Karpas-422 (cell line): Measurements from ENCODE around the gene DSCAML1. TPM values are rescaled to one million over a fixed set of nuclear protein-coding genes. Genes with fewer than 3 reads are reported as not detected.

Experiments
- DNase-seq: peaks from one replicate; pipeline ENCODE4 v3.0.0-alpha.2; 2015
- H2AFZ ChIP-seq: fragments of 200-600 bp; sonication (generic); 2 replicates; pipeline ENCODE4 v1.6.1; 2014; ENCODE audit warnings: antibody characterized with exemption, low read length, mixed read lengths
- H3K27ac ChIP-seq: fragments of 200-600 bp; sonication (generic); 2 replicates; pipeline ENCODE4 v1.5.1; 2014; ENCODE audit warnings: mild to moderate bottlenecking, low read length, moderate library complexity
- H3K27me3 ChIP-seq: fragments of 200-600 bp; sonication (generic); 2 replicates; pipeline ENCODE4 v1.6.1; 2014; ENCODE audit warnings: low read length, mixed read lengths
- H3K36me3 ChIP-seq: fragments of 200-600 bp; sonication (generic); 2 replicates; pipeline ENCODE4 v1.6.1; 2014; ENCODE audit warnings: low read length, mixed read lengths; ENCODE audit not compliant: insufficient read depth
- H3K4me1 ChIP-seq: fragments of 200-600 bp; sonication (generic); 2 replicates; pipeline ENCODE4 v1.6.1; 2014; ENCODE audit warnings: mild to moderate bottlenecking, low read length, mixed read lengths
- H3K4me2 ChIP-seq: fragments of 200-600 bp; sonication (generic); 2 replicates; pipeline ENCODE4 v1.6.1; 2014; ENCODE audit warnings: low read length, low read depth, mild to moderate bottlenecking; ENCODE audit not compliant: poor library complexity, severe bottlenecking
- H3K4me3 ChIP-seq: fragments of 200-600 bp; sonication (generic); 2 replicates; pipeline ENCODE4 v1.5.1; 2014; ENCODE audit warnings: mild to moderate bottlenecking, antibody characterized with exemption, low read length, mixed read lengths
- H3K79me2 ChIP-seq: fragments of 200-600 bp; sonication (generic); 2 replicates; pipeline ENCODE4 v1.6.1; 2014; ENCODE audit warnings: mild to moderate bottlenecking, low read length, mixed read lengths
- H3K9ac ChIP-seq: fragments of 200-600 bp; sonication (generic); 2 replicates; pipeline ENCODE4 v1.6.0; 2014; ENCODE audit warnings: low read length
- H3K9me2 ChIP-seq: fragments of 200-600 bp; sonication (generic), shearing (Covaris generic); replicated peaks from 2 replicates; pipeline ENCODE4 v1.6.0; 2014; ENCODE audit warnings: mild to moderate bottlenecking, low read length, moderate library complexity; ENCODE audit not compliant: insufficient read depth
- H3K9me3 ChIP-seq: fragments of 300-700, 200-600 bp; sonication (generic); 2 replicates; pipeline ENCODE4 v1.6.1; 2014; ENCODE audit warnings: low read length, mixed read lengths
- H4K20me1 ChIP-seq: fragments of 200-600 bp; sonication (generic); 2 replicates; pipeline ENCODE4 v1.6.1; 2014; ENCODE audit warnings: mild to moderate bottlenecking, antibody characterized with exemption, low read length, low read depth; ENCODE audit not compliant: insufficient read depth
- total RNA-seq: library from RNA; depleted of rRNA; stranded (reverse); fragments of >200 nt; shearing (Covaris generic); gene quantifications from 2 replicates; pipeline ENCODE4 v1.2.3, GENCODE V29; 2014; ENCODE audit warnings: low replicate concordance

Gene DSCAML1
- total RNA-seq, 1 experiment from 2014 or later, result not detected

GRCh38 chr11:117834068-117834810, 37.2 kb upstream of the DSCAML1 start:
- DNase-seq, result no peak
- H3K4me2 ChIP-seq, result peak overlapping the region; percentile 40
- no peaks in the 10 kb centered on the region for H3K79me2 ChIP-seq
- H3K9ac ChIP-seq, result no peak overlapping the region
- no peaks in the 10 kb centered on the region for H3K9me3 ChIP-seq
- H4K20me1 ChIP-seq, result no peaks in the 10 kb centered on the region
- no peaks in the 10 kb centered on the region for H3K27me3 ChIP-seq
- H3K4me1 ChIP-seq, result peaks cover 23% of the 10 kb centered on the region
- no peak overlapping the region for H3K27ac ChIP-seq
- H3K9me2 ChIP-seq, result no peaks in the 10 kb centered on the region
- H3K4me3 ChIP-seq, result no peak overlapping the region
- H3K36me3 ChIP-seq, result no peaks in the 10 kb centered on the region
- H2AFZ ChIP-seq, result no peak overlapping the region

DNA sequence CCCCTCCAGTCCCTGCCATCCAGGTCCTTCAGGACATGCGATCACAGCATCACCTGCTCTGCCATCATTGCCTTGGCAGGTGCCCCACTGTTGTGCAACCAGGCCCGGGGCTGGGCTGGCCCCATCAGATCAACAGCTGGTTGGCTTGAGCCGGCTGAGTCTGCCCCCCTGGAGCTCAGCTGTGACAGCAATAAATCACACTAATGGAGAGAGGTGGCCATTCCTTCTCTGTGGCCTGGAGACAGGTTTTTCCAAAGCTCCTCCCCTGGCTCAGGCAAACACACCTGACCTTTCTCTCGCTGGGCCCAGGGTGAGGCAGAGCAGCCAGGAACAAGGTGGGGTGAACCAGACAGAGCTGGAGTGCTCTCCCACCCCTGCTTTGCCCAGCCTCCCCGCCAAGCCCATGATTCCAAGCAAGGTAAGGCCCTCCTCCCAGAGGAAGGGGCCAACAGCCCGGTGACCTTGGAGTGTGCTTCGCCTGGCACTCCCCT, 36.4 kb upstream of the DSCAML1 start:
- Histone ChIP-seq H4K20me1 (no peaks in the 10 kb centered on the region), H3K4me2 (no peak overlapping the region), H3K9ac (no peak overlapping the region), H3K27ac (no peak overlapping the region), H3K9me2 (no peaks in the 10 kb centered on the region), H3K79me2 (no peaks in the 10 kb centered on the region), H3K27me3 (no peaks in the 10 kb centered on the region), H3K4me3 (no peak overlapping the region), H2AFZ (no peak overlapping the region), H3K4me1 (peaks cover 30% of the 10 kb centered on the region), H3K36me3 (no peaks in the 10 kb centered on the region), H3K9me3 (no peaks in the 10 kb centered on the region)
- DNase-seq, result no peak

GRCh38 chr11:117832511-117832910, 35.5 kb upstream of the DSCAML1 start:
- DNase-seq, result no peak
- H3K36me3 ChIP-seq, result no peaks in the 10 kb centered on the region
- no peaks in the 10 kb centered on the region for H3K27me3 ChIP-seq
- no peak overlapping the region for H2AFZ ChIP-seq
- peaks cover 34% of the 10 kb centered on the region for H3K4me1 ChIP-seq
- H3K9ac ChIP-seq, result no peak overlapping the region
- H3K27ac ChIP-seq, result no peak overlapping the region
- H3K79me2 ChIP-seq, result no peaks in the 10 kb centered on the region
- no peaks in the 10 kb centered on the region for H3K9me2 ChIP-seq
- no peaks in the 10 kb centered on the region for H4K20me1 ChIP-seq
- no peak overlapping the region for H3K4me3 ChIP-seq
- H3K9me3 ChIP-seq, result no peaks in the 10 kb centered on the region
- H3K4me2 ChIP-seq, result no peak overlapping the region

GRCh38 chr11:117831661-117832415, 34.8 kb upstream of the DSCAML1 start:
- H3K4me3 ChIP-seq, result no peak overlapping the region
- no peaks in the 10 kb centered on the region for H3K79me2 ChIP-seq
- H2AFZ ChIP-seq, result no peak overlapping the region
- no peaks in the 10 kb centered on the region for H3K9me3 ChIP-seq
- H3K36me3 ChIP-seq, result no peaks in the 10 kb centered on the region
- H3K9ac ChIP-seq, result no peak overlapping the region
- no peak for DNase-seq
- H3K27ac ChIP-seq, result no peak overlapping the region
- H3K4me1 ChIP-seq, result peaks cover 34% of the 10 kb centered on the region
- H3K4me2 ChIP-seq, result no peak overlapping the region
- H4K20me1 ChIP-seq, result no peaks in the 10 kb centered on the region
- no peaks in the 10 kb centered on the region for H3K9me2 ChIP-seq
- H3K27me3 ChIP-seq, result no peaks in the 10 kb centered on the region

GRCh38 chr11:117830674-117831351, 33.8 kb upstream of the DSCAML1 start:
- peaks cover 34% of the 10 kb centered on the region for H3K4me1 ChIP-seq
- DNase-seq, result no peak
- H3K27me3 ChIP-seq, result no peaks in the 10 kb centered on the region
- H3K36me3 ChIP-seq, result no peaks in the 10 kb centered on the region
- H3K9me3 ChIP-seq, result no peaks in the 10 kb centered on the region
- no peak overlapping the region for H3K4me3 ChIP-seq
- no peak overlapping the region for H3K4me2 ChIP-seq
- H4K20me1 ChIP-seq, result no peaks in the 10 kb centered on the region
- H2AFZ ChIP-seq, result no peak overlapping the region
- no peaks in the 10 kb centered on the region for H3K79me2 ChIP-seq
- no peak overlapping the region for H3K27ac ChIP-seq
- no peak overlapping the region for H3K9ac ChIP-seq
- H3K9me2 ChIP-seq, result no peaks in the 10 kb centered on the region

DNA sequence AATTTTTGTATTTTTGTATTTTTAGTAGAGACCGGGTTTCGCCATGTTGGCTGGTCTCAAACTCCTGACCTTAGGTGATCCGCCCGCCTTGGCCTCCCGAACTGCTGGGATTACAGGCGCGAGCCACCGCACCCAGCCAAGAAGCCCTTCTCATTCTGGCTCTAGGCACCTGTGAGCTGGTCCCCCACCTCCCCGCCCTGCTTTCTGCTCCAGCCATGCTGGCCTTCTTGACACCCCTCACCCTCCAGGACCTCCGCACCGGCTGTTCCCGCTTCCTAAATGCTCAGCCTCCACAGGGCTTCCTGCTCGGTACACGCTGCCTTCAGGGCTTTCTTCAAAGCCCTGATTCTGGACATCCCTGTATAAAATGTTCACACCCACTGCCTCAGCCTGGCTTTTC, 33.1 kb upstream of the DSCAML1 start:
- H4K20me1 ChIP-seq, result no peaks in the 10 kb centered on the region
- no peak for DNase-seq

GRCh38 chr11:117829369-117829725, 32.3 kb upstream of the DSCAML1 start:
- Histone ChIP-seq H3K4me1 (peaks cover 21% of the 10 kb centered on the region), H3K9me3 (no peaks in the 10 kb centered on the region), H4K20me1 (no peaks in the 10 kb centered on the region), H2AFZ (no peak overlapping the region), H3K4me2 (no peak overlapping the region), H3K79me2 (no peaks in the 10 kb centered on the region), H3K27ac (no peak overlapping the region), H3K9ac (no peak overlapping the region), H3K27me3 (no peaks in the 10 kb centered on the region), H3K9me2 (no peaks in the 10 kb centered on the region), H3K4me3 (no peak overlapping the region), H3K36me3 (no peaks in the 10 kb centered on the region)
- DNase-seq, result no peak

More for the DNA sequence above, 33.1 kb upstream of the DSCAML1 start:
- H3K27me3 ChIP-seq, result no peaks in the 10 kb centered on the region
- no peaks in the 10 kb centered on the region for H3K36me3 ChIP-seq
- no peak overlapping the region for H2AFZ ChIP-seq
- H3K9me3 ChIP-seq, result no peaks in the 10 kb centered on the region
- H3K4me2 ChIP-seq, result no peak overlapping the region
- H3K9me2 ChIP-seq, result no peaks in the 10 kb centered on the region
- H3K27ac ChIP-seq, result no peak overlapping the region
- peaks cover 28% of the 10 kb centered on the region for H3K4me1 ChIP-seq
- no peak overlapping the region for H3K9ac ChIP-seq
- no peaks in the 10 kb centered on the region for H3K79me2 ChIP-seq
- no peak overlapping the region for H3K4me3 ChIP-seq
